MM.1S (cell line): Measurements from ENCODE around the gene CBX3.

Experiments
- DNase-seq: peaks from one replicate; pipeline ENCODE4 v3.0.0-alpha.2; 2015
- H2AFZ ChIP-seq: fragments of 300-600 bp; sonication (generic); 2 replicates; pipeline ENCODE4 v1.6.0; 2016; ENCODE audit warnings: antibody characterized with exemption, low read length
- H3F3A ChIP-seq: fragments of 300-600 bp; sonication (generic); 2 replicates; pipeline ENCODE4 v1.6.1; 2016; ENCODE audit warnings: mild to moderate bottlenecking, antibody characterized with exemption, low read length, moderate library complexity, mixed read lengths; ENCODE audit not compliant: insufficient read depth
- H3K27ac ChIP-seq: fragments of 300-600 bp; sonication (generic); 2 replicates; pipeline ENCODE4 v1.5.1; 2016; ENCODE audit warnings: mild to moderate bottlenecking, low read length
- H3K27me3 ChIP-seq: fragments of 300-600 bp; sonication (generic); replicated peaks from 2 replicates; pipeline ENCODE4 v1.6.0; 2016; ENCODE audit warnings: low read length; ENCODE audit not compliant: insufficient read depth
- H3K36me3 ChIP-seq: fragments of 300-600 bp; sonication (generic); replicated peaks from 2 replicates; pipeline ENCODE4 v1.6.1; 2016; ENCODE audit warnings: mild to moderate bottlenecking, low read length, mixed read lengths; ENCODE audit not compliant: insufficient read depth
- H3K4me1 ChIP-seq: fragments of 300-600 bp; sonication (generic); 2 replicates; pipeline ENCODE4 v1.6.1; 2016; ENCODE audit warnings: low read length, mixed read lengths
- H3K4me2 ChIP-seq: fragments of 300-600 bp; sonication (generic); 2 replicates; pipeline ENCODE4 v1.6.0; 2016; ENCODE audit warnings: low read depth, low read length
- H3K4me3 ChIP-seq: fragments of 300-600 bp; sonication (generic); 2 replicates; pipeline ENCODE4 v1.5.1; 2016; ENCODE audit warnings: low read length, mixed read lengths
- H3K79me2 ChIP-seq: fragments of 300-600 bp; sonication (generic); 2 replicates; pipeline ENCODE4 v1.6.1; 2016; ENCODE audit warnings: mixed run types, low read length, mixed read lengths
- H3K9ac ChIP-seq: fragments of 300-600 bp; sonication (generic); 2 replicates; pipeline ENCODE4 v1.6.1; 2016; ENCODE audit warnings: low read length, mixed read lengths
- H3K9me2 ChIP-seq: fragments of 300-600 bp; sonication (generic); replicated peaks from 2 replicates; pipeline ENCODE4 v1.6.1; 2016; ENCODE audit warnings: mild to moderate bottlenecking, low read length, mixed read lengths; ENCODE audit not compliant: insufficient read depth
- H3K9me3 ChIP-seq: fragments of 300-600 bp; sonication (generic); replicated peaks from 2 replicates; pipeline ENCODE4 v1.6.1; 2016; ENCODE audit warnings: mild to moderate bottlenecking, low read length, mixed read lengths; ENCODE audit not compliant: insufficient read depth
- H4K20me1 ChIP-seq: fragments of 300-600 bp; sonication (generic); 2 replicates; pipeline ENCODE4 v1.6.1; 2016; ENCODE audit warnings: mild to moderate bottlenecking, low read length, moderate library complexity, mixed read lengths; ENCODE audit not compliant: insufficient read depth
- CTCF ChIP-seq: fragments of 300-600 bp; sonication (generic); IDR thresholded peaks from 2 replicates; pipeline ENCODE4 v1.5.1; 2016; ENCODE audit warnings: antibody characterized with exemption, low read length, mixed read lengths
- EZH2 ChIP-seq: fragments of 300-600 bp; sonication (generic); optimal IDR thresholded peaks from 2 replicates; pipeline ENCODE3; 2017; ENCODE audit warnings: low read depth, mild to moderate bottlenecking, antibody characterized with exemption, low read length, mixed read lengths
- EZH2phosphoT487 ChIP-seq: fragments of 300-600 bp; sonication (generic); IDR thresholded peaks from 2 replicates; pipeline ENCODE4 v1.6.1; 2018; ENCODE audit warnings: antibody characterized with exemption, low read length

Gene CBX3

GRCh38 chr7:26153241-26153822 lies 48.2 kb upstream of the CBX3 start:
- no peak for TF ChIP-seq EZH2phosphoT487
- TF ChIP-seq CTCF: no peak
- no peak for TF ChIP-seq EZH2
- Histone ChIP-seq H2AFZ (peak overlapping the region; percentile 47; the same call in 1 of the 2 replicates), H3K79me2 (peaks cover 51% of the 10 kb centered on the region), H3K4me1 (peaks cover 37% of the 10 kb centered on the region), H3K27ac (peak overlapping the region; percentile 84; the same call in 1 of the 2 replicates), H3K36me3 (no peaks in the 10 kb centered on the region), H4K20me1 (no peaks in the 10 kb centered on the region), H3K9me2 (no peaks in the 10 kb centered on the region), H3K27me3 (no peaks in the 10 kb centered on the region), H3F3A (peaks cover 41% of the 10 kb centered on the region), H3K9me3 (no peaks in the 10 kb centered on the region), H3K9ac (peak overlapping the region; percentile 84), H3K4me3 (peak overlapping the region; percentile 88), H3K4me2 (peak overlapping the region; percentile 85)
- DNase-seq: peak; percentile 22

GRCh38 chr7:26153823-26154783 lies 47.4 kb upstream of the CBX3 start:
- Histone ChIP-seq H3K4me3 (peak overlapping the region; percentile 88), H3K79me2 (peaks cover 59% of the 10 kb centered on the region), H2AFZ (no peak overlapping the region)

More at GRCh38 chr7:26153823-26154783, 47.4 kb upstream of the CBX3 start:
- peaks cover 44% of the 10 kb centered on the region for H3K4me1 ChIP-seq
- no peaks in the 10 kb centered on the region for H3K36me3 ChIP-seq
- peak overlapping the region; percentile 84; the same call in 1 of the 2 replicates for H3K27ac ChIP-seq
- H3K27me3 ChIP-seq: no peaks in the 10 kb centered on the region
- H4K20me1 ChIP-seq: no peaks in the 10 kb centered on the region
- peak; percentile 52 for DNase-seq
- peaks cover 41% of the 10 kb centered on the region for H3F3A ChIP-seq
- peak overlapping the region; percentile 84 for H3K9ac ChIP-seq
- no peaks in the 10 kb centered on the region for H3K9me2 ChIP-seq
- peak overlapping the region; percentile 85 for H3K4me2 ChIP-seq
- no peak for TF ChIP-seq CTCF
- TF ChIP-seq EZH2: no peak
- no peak for TF ChIP-seq EZH2phosphoT487
- no peaks in the 10 kb centered on the region for H3K9me3 ChIP-seq
